ENCODE results near the gene TPSB2.

Gene TPSB2

GRCh38 chr16:1214719-1215118 lies 15.3 kb downstream of the TPSB2 start:
- TF ChIP-seq EP300 (IDR thresholded peaks at IDR 0.05; ENCODE audit: borderline replicate concordance) (no peak), CEBPB (IDR thresholded peaks at IDR 0.05) (no peak), USF1 (IDR thresholded peaks at IDR 0.05) (no peak), TEAD4 (IDR thresholded peaks at IDR 0.05) (no peak), MAX (IDR thresholded peaks at IDR 0.05) (no peak), REST (IDR thresholded peaks at IDR 0.05; ENCODE audit: low read depth) (no peak), CREB1 (IDR thresholded peaks at IDR 0.05; ENCODE audit: low read depth) (no peak), FOXM1 (IDR thresholded peaks at IDR 0.05; ENCODE audit: borderline replicate concordance, low read depth) (no peak), ZBTB7A (IDR thresholded peaks at IDR 0.05; ENCODE audit: low read depth) (no peak), YY1 (IDR thresholded peaks at IDR 0.05; ENCODE audit: low read depth) (no peak), EGR1 (IDR thresholded peaks at IDR 0.05) (no peak), TAF1 (IDR thresholded peaks at IDR 0.05; ENCODE audit: low read depth) (no peak), TCF12 (IDR thresholded peaks at IDR 0.05; ENCODE audit: low read depth) (no peak), NFIC (IDR thresholded peaks at IDR 0.05) (no peak), RAD21 (IDR thresholded peaks at IDR 0.05; ENCODE audit: low read depth) (no peak)

GRCh38 chr16:1213796-1214372 lies 16.1 kb downstream of the TPSB2 start:
- no peak for TF ChIP-seq ZBTB7A (IDR thresholded peaks at IDR 0.05; ENCODE audit: low read depth)
- no peak for TF ChIP-seq USF1 (IDR thresholded peaks at IDR 0.05)
- no peak for TF ChIP-seq EGR1 (IDR thresholded peaks at IDR 0.05)
- TF ChIP-seq TEAD4 (IDR thresholded peaks at IDR 0.05): no peak
- no peak for TF ChIP-seq YY1 (IDR thresholded peaks at IDR 0.05; ENCODE audit: low read depth)
- TF ChIP-seq NFIC (IDR thresholded peaks at IDR 0.05): no peak
- no peak for TF ChIP-seq FOXM1 (IDR thresholded peaks at IDR 0.05; ENCODE audit: borderline replicate concordance, low read depth)

GRCh38 chr16:1213231-1213630 lies 16.8 kb downstream of the TPSB2 start:
- TF ChIP-seq TAF1 (IDR thresholded peaks at IDR 0.05; ENCODE audit: low read depth): no peak
- no peak for TF ChIP-seq MAX (IDR thresholded peaks at IDR 0.05)
- no peak for TF ChIP-seq TCF12 (IDR thresholded peaks at IDR 0.05; ENCODE audit: low read depth)
- TF ChIP-seq CREB1 (IDR thresholded peaks at IDR 0.05; ENCODE audit: low read depth): no peak
- TF ChIP-seq EGR1 (IDR thresholded peaks at IDR 0.05): no peak
- TF ChIP-seq YY1 (IDR thresholded peaks at IDR 0.05; ENCODE audit: low read depth): no peak
- TF ChIP-seq USF1 (IDR thresholded peaks at IDR 0.05): no peak
- TF ChIP-seq EP300 (IDR thresholded peaks at IDR 0.05; ENCODE audit: borderline replicate concordance): no peak
- TF ChIP-seq CEBPB (IDR thresholded peaks at IDR 0.05): no peak
- TF ChIP-seq ZBTB7A (IDR thresholded peaks at IDR 0.05; ENCODE audit: low read depth): no peak
- no peak for TF ChIP-seq REST (IDR thresholded peaks at IDR 0.05; ENCODE audit: low read depth)
- TF ChIP-seq FOXM1 (IDR thresholded peaks at IDR 0.05; ENCODE audit: borderline replicate concordance, low read depth): no peak
- no peak for TF ChIP-seq TEAD4 (IDR thresholded peaks at IDR 0.05)
- TF ChIP-seq NFIC (IDR thresholded peaks at IDR 0.05): no peak
- no peak for TF ChIP-seq RAD21 (IDR thresholded peaks at IDR 0.05; ENCODE audit: low read depth)

- TF ChIP-seq YY1 (IDR thresholded peaks at IDR 0.05; ENCODE audit: low read depth): no peak
- TF ChIP-seq FOXM1 (IDR thresholded peaks at IDR 0.05; ENCODE audit: borderline replicate concordance, low read depth): no peak
- TF ChIP-seq NFIC (IDR thresholded peaks at IDR 0.05): no peak
- no peak for TF ChIP-seq CREB1 (IDR thresholded peaks at IDR 0.05; ENCODE audit: low read depth)
- no peak for TF ChIP-seq RAD21 (IDR thresholded peaks at IDR 0.05; ENCODE audit: low read depth)
- no peak for TF ChIP-seq EP300 (IDR thresholded peaks at IDR 0.05; ENCODE audit: borderline replicate concordance)
- TF ChIP-seq USF1 (IDR thresholded peaks at IDR 0.05): no peak
- no peak for TF ChIP-seq EGR1 (IDR thresholded peaks at IDR 0.05)
- no peak for TF ChIP-seq MAX (IDR thresholded peaks at IDR 0.05)
Measured at GRCh38 chr16:1212616-1213194, 17.3 kb downstream of the TPSB2 start.

Measured in Ishikawa (cell line).